ENCODE results near the gene TMEM106A. TPM values are rescaled to one million over a fixed set of nuclear protein-coding genes. Genes with fewer than 3 reads are reported as not detected.

The TMEM106A gene
- total and polyA plus RNA-seq, 2 of the 13 experiments (the other 11 are each of a cell fraction or from before 2014, with no cell fraction given): 16.9 to 35.9 TPM

DNA sequence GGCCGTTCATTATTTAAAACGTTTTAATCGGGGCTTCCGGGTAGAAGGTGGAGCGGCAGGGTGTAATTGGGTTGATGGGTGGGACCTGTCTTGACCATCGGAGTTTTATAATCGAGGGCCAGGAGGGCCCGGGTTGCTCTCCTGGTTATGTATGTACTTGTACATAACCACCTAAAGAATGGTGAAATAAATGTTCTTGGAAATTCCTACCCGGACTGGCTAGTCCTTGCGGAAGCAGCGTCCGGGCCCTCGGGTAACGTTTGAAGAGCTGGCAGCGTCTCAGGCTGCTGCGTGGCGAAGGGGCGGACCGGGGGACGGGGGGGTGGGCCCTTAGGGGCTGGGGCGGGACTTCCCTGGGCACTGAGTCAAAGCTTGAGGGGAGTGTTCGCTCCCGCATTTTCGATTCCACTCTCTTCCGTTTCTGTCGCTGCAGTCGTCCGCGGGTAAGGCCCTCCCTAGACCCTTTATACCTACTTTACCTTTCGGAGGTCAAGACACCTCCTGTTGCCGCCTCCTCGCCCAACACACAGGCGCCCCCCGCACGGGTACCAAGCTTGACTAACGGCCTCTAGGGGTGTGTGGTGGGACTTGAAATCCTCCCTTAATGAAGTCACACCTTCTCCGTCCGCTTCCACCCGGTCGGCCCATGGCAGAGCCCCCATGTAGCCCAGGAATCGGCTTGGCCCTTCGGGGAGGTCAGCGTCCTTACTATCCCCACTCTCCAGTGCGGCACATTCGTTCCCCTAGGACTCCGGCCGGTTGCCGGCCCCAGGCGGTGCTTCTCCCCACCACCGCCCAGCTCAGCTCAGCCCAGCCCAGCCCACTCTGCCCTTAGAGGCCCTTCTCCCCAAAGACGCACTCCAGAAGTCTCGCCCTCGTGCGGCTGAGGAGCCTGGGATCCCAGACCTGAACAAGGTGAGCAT, at the start of gene TMEM106A (continued):
- TF ChIP-seq, protein P1, sequence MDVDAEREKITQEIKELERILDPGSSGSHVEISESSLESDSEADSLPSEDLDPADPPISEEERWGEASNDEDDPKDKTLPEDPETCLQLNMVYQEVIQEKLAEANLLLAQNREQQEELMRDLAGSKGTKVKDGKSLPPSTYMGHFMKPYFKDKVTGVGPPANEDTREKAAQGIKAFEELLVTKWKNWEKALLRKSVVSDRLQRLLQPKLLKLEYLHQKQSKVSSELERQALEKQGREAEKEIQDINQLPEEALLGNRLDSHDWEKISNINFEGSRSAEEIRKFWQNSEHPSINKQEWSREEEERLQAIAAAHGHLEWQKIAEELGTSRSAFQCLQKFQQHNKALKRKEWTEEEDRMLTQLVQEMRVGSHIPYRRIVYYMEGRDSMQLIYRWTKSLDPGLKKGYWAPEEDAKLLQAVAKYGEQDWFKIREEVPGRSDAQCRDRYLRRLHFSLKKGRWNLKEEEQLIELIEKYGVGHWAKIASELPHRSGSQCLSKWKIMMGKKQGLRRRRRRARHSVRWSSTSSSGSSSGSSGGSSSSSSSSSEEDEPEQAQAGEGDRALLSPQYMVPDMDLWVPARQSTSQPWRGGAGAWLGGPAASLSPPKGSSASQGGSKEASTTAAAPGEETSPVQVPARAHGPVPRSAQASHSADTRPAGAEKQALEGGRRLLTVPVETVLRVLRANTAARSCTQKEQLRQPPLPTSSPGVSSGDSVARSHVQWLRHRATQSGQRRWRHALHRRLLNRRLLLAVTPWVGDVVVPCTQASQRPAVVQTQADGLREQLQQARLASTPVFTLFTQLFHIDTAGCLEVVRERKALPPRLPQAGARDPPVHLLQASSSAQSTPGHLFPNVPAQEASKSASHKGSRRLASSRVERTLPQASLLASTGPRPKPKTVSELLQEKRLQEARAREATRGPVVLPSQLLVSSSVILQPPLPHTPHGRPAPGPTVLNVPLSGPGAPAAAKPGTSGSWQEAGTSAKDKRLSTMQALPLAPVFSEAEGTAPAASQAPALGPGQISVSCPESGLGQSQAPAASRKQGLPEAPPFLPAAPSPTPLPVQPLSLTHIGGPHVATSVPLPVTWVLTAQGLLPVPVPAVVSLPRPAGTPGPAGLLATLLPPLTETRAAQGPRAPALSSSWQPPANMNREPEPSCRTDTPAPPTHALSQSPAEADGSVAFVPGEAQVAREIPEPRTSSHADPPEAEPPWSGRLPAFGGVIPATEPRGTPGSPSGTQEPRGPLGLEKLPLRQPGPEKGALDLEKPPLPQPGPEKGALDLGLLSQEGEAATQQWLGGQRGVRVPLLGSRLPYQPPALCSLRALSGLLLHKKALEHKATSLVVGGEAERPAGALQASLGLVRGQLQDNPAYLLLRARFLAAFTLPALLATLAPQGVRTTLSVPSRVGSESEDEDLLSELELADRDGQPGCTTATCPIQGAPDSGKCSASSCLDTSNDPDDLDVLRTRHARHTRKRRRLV (CRISPR knock-in tag; IDR thresholded peaks at IDR 0.05): peak; percentile 77; the same call in 1 of the 2 replicates
- peak; percentile 82 to 97 for TF ChIP-seq POLR2A (IDR thresholded peaks at IDR 0.05; ENCODE audit: insufficient read depth in 1 of 2, low read depth in 2 of 2, low read length in 2 of 2)
- TF ChIP-seq BRF2 (CRISPR knock-in tag; IDR thresholded peaks at IDR 0.05): peak; percentile 19; the same call in 1 of the 2 replicates
- peak; percentile 70 for TF ChIP-seq ZNF430 (CRISPR knock-in tag; IDR thresholded peaks at IDR 0.05)
- peak; percentile 50; the same call in 1 of the 2 replicates for TF ChIP-seq FIP1L1 (IDR thresholded peaks at IDR 0.05; ENCODE audit: borderline replicate concordance, insufficient read depth, low read depth, low read length)
- no peak for TF ChIP-seq HHEX (CRISPR knock-in tag; IDR thresholded peaks at IDR 0.05)
- TF ChIP-seq ZNF605 (CRISPR knock-in tag; IDR thresholded peaks at IDR 0.05): peak; percentile 74; the same call in 1 of the 2 replicates
- TF ChIP-seq CAMTA2 (CRISPR knock-in tag; IDR thresholded peaks at IDR 0.05; ENCODE audit: borderline replicate concordance): peak; percentile 69; the same call in 1 of the 2 replicates
- TF ChIP-seq ZSCAN12 (CRISPR knock-in tag; IDR thresholded peaks at IDR 0.05): 0 out of 2 replicates have a peak, but pooled peaks have one; percentile 71
- TF ChIP-seq ZBTB4 (CRISPR knock-in tag; IDR thresholded peaks at IDR 0.05; ENCODE audit: borderline replicate concordance): peak; percentile 55; the same call in 1 of the 2 replicates
- TF ChIP-seq ZNF547 (CRISPR knock-in tag; IDR thresholded peaks at IDR 0.05): peak; percentile 63; the same call in 1 of the 2 replicates
- TF ChIP-seq SP2 (CRISPR knock-in tag; IDR thresholded peaks at IDR 0.05): peak; percentile 58; the same call in 1 of the 2 replicates
- TF ChIP-seq ZSCAN9 (CRISPR knock-in tag; IDR thresholded peaks at IDR 0.05; ENCODE audit: borderline replicate concordance): no peak; the same call in 1 of the 2 replicates
- TF ChIP-seq ZNF749 (CRISPR knock-in tag; IDR thresholded peaks at IDR 0.05; ENCODE audit: borderline replicate concordance): no peak
- no peak for TF ChIP-seq ZC3H13 (CRISPR knock-in tag; IDR thresholded peaks at IDR 0.05)
- TF ChIP-seq POGK (CRISPR knock-in tag; conservative IDR thresholded peaks at IDR 0.05): peak; percentile 90
- TF ChIP-seq PHF8 (CRISPR knock-in tag; IDR thresholded peaks at IDR 0.05): peak; percentile 69

Data from HepG2 (cell line).